AG09309 (cell line): ENCODE measurements around the gene MYO10.

Experiments
- DNase-seq: peaks from one replicate; pipeline ENCODE4 v3.0.0-alpha.2; 2010; ENCODE audit warnings: low read depth
- H3K4me3 ChIP-seq: 2 replicates; pipeline ENCODE4 v1.5.1; 2011; ENCODE audit warnings: mild to moderate bottlenecking, low read depth, low read length, moderate library complexity; ENCODE audit not compliant: control insufficient read depth
- CTCF ChIP-seq: IDR thresholded peaks from 2 replicates; pipeline ENCODE4 v1.5.1; 2011; ENCODE audit warnings: mild to moderate bottlenecking, low read depth, low read length, inconsistent platforms; ENCODE audit not compliant: insufficient read depth, control insufficient read depth; ENCODE audit errors: missing control alignments

MYO10 gene

GRCh38 chr5:16863469-16863946 is 72.6 kb downstream of the MYO10 start:
- TF ChIP-seq CTCF: no peak
- DNase-seq: no peak

GRCh38 chr5:16862777-16863176 is 73.3 kb downstream of the MYO10 start:
- no peak for DNase-seq
- no peak overlapping the region for H3K4me3 ChIP-seq
- no peak for TF ChIP-seq CTCF

More at GRCh38 chr5:16863469-16863946, 72.6 kb downstream of the MYO10 start:
- H3K4me3 ChIP-seq: no peak overlapping the region

GRCh38 chr5:16859346-16859745 is 76.7 kb downstream of the MYO10 start:
- H3K4me3 ChIP-seq: no peak overlapping the region
- DNase-seq: no peak
- no peak for TF ChIP-seq CTCF

GRCh38 chr5:16858151-16858550 is 77.9 kb downstream of the MYO10 start:
- TF ChIP-seq CTCF: no peak
- no peak overlapping the region for H3K4me3 ChIP-seq
- DNase-seq: no peak

GRCh38 chr5:16857635-16858034 is 78.5 kb downstream of the MYO10 start:
- TF ChIP-seq CTCF: no peak
- DNase-seq: no peak
- no peak overlapping the region for H3K4me3 ChIP-seq

- DNase-seq: no peak
- no peak overlapping the region for H3K4me3 ChIP-seq
- no peak for TF ChIP-seq CTCF
Observed at GRCh38 chr5:16856531-16856930, 79.6 kb downstream of the MYO10 start.

GRCh38 chr5:16855898-16856297 is 80.2 kb downstream of the MYO10 start:
- no peak for DNase-seq
- H3K4me3 ChIP-seq: no peak overlapping the region
- no peak for TF ChIP-seq CTCF
